ENCODE data around the gene LTO1. TPM values are rescaled to one million over a fixed set of nuclear protein-coding genes. Genes with fewer than 3 reads are reported as not detected.

Gene LTO1
- polyA plus RNA-seq, 1 donor (not counting 4 experiments of a cell fraction or from before 2014, with no cell fraction given): 24.3 TPM

- H3K27me3 ChIP-seq (ENCODE audit: control insufficient read depth, extremely low read depth, insufficient read depth, low read length): no peaks in the 10 kb centered on the region
- peaks cover 6% of the 10 kb centered on the region for H3K79me2 ChIP-seq (ENCODE audit: control insufficient read depth, insufficient read depth, low read length)
- no peak overlapping the region for H3K9ac ChIP-seq (ENCODE audit: control insufficient read depth, extremely low read depth, insufficient read depth, low read length)
- no peaks in the 10 kb centered on the region for H3K9me3 ChIP-seq (ENCODE audit: control insufficient read depth, low read depth, low read length)
- no peak for FAIRE-seq
- H3K4me1 ChIP-seq (ENCODE audit: control insufficient read depth, extremely low read depth, insufficient read depth, low read length): peaks cover 11% of the 10 kb centered on the region
- no peak overlapping the region for H3K27ac ChIP-seq (ENCODE audit: control insufficient read depth, insufficient read depth, low read length)
- no peak for DNase-seq (ENCODE audit: low read depth, low spot score)
- H4K20me1 ChIP-seq (ENCODE audit: control insufficient read depth, extremely low read depth, insufficient read depth, low read length): peaks cover 3% of the 10 kb centered on the region
- H3K4me3 ChIP-seq (ENCODE audit: control insufficient read depth in 2 of 3, extremely low read depth in 1 of 3, insufficient read depth in 2 of 3, low read depth in 1 of 3, low read length in 3 of 3): no peak overlapping the region
- peaks cover 14 to 31% of the 10 kb centered on the region in 2 experiments for H3K36me3 ChIP-seq (ENCODE audit: control insufficient read depth in 2 of 2, extremely low read depth in 1 of 2, insufficient read depth in 2 of 2, low read length in 2 of 2)
- no peaks in the 10 kb centered on the region for H3K9me1 ChIP-seq (ENCODE audit: control insufficient read depth, extremely low read depth, insufficient read depth, low read length)
- dilution Hi-C loops (cut with MboI; ENCODE audit: extremely low pct_ligation_motif_present, low sequenced_read_pairs): loop anchor here (10.0 kb wide), 1 partner anchor 551 kb away; no protein-coding TSS in a partner anchor
- no peak overlapping the region for H2AFZ ChIP-seq (ENCODE audit: control insufficient read depth, low read length)
- TF ChIP-seq CTCF (optimal IDR thresholded peaks at IDR 0.05 in 1 of 3, IDR thresholded peaks at IDR 0.05 in 1 of 3, conservative IDR thresholded peaks at IDR 0.05 in 1 of 3; ENCODE audit: extremely low read depth in 1 of 3, insufficient read depth in 2 of 3, low read length in 3 of 3): no peak
- H3K4me2 ChIP-seq (ENCODE audit: control insufficient read depth, extremely low read depth, insufficient read depth, low read depth, low read length): no peak overlapping the region
Observed at GRCh38 chr11:69665669-69666068, 9.5 kb downstream of the LTO1 start.

- H3K27ac ChIP-seq (ENCODE audit: control insufficient read depth, insufficient read depth, low read length): no peak overlapping the region
- no peaks in the 10 kb centered on the region for H3K9me3 ChIP-seq (ENCODE audit: control insufficient read depth, low read depth, low read length)
- dilution Hi-C loops (cut with MboI; ENCODE audit: extremely low pct_ligation_motif_present, low sequenced_read_pairs): loop anchor here (10.0 kb wide), 1 partner anchor 550 kb away; no protein-coding TSS in a partner anchor
- no peak overlapping the region for H3K4me3 ChIP-seq (ENCODE audit: control insufficient read depth in 2 of 3, extremely low read depth in 1 of 3, insufficient read depth in 2 of 3, low read depth in 1 of 3, low read length in 3 of 3)
- peaks cover 14 to 27% of the 10 kb centered on the region in 2 experiments for H3K36me3 ChIP-seq (ENCODE audit: control insufficient read depth in 2 of 2, extremely low read depth in 1 of 2, insufficient read depth in 2 of 2, low read length in 2 of 2)
- peaks cover 8% of the 10 kb centered on the region for H3K4me1 ChIP-seq (ENCODE audit: control insufficient read depth, extremely low read depth, insufficient read depth, low read length)
- peaks cover 3% of the 10 kb centered on the region for H4K20me1 ChIP-seq (ENCODE audit: control insufficient read depth, extremely low read depth, insufficient read depth, low read length)
- no peak overlapping the region for H3K4me2 ChIP-seq (ENCODE audit: control insufficient read depth, extremely low read depth, insufficient read depth, low read depth, low read length)
- H2AFZ ChIP-seq (ENCODE audit: control insufficient read depth, low read length): no peak overlapping the region
- H3K79me2 ChIP-seq (ENCODE audit: control insufficient read depth, insufficient read depth, low read length): peaks cover 6% of the 10 kb centered on the region
- no peaks in the 10 kb centered on the region for H3K9me1 ChIP-seq (ENCODE audit: control insufficient read depth, extremely low read depth, insufficient read depth, low read length)
- FAIRE-seq (no peak), DNase-seq (ENCODE audit: low read depth, low spot score) (no peak)
- no peaks in the 10 kb centered on the region for H3K27me3 ChIP-seq (ENCODE audit: control insufficient read depth, extremely low read depth, insufficient read depth, low read length)
- H3K9ac ChIP-seq (ENCODE audit: control insufficient read depth, extremely low read depth, insufficient read depth, low read length): no peak overlapping the region
- TF ChIP-seq EZH2 (IDR thresholded peaks at IDR 0.05; ENCODE audit: low read length) (no peak), CTCF (optimal IDR thresholded peaks at IDR 0.05 in 1 of 3, IDR thresholded peaks at IDR 0.05 in 1 of 3, conservative IDR thresholded peaks at IDR 0.05 in 1 of 3; ENCODE audit: extremely low read depth in 1 of 3, insufficient read depth in 2 of 3, low read length in 3 of 3) (no peak)
Observed at GRCh38 chr11:69664901-69665300, 10.3 kb downstream of the LTO1 start.

Measured in keratinocyte (primary cell).